ENCODE data around the gene ATP4A.

The ATP4A gene

DNA sequence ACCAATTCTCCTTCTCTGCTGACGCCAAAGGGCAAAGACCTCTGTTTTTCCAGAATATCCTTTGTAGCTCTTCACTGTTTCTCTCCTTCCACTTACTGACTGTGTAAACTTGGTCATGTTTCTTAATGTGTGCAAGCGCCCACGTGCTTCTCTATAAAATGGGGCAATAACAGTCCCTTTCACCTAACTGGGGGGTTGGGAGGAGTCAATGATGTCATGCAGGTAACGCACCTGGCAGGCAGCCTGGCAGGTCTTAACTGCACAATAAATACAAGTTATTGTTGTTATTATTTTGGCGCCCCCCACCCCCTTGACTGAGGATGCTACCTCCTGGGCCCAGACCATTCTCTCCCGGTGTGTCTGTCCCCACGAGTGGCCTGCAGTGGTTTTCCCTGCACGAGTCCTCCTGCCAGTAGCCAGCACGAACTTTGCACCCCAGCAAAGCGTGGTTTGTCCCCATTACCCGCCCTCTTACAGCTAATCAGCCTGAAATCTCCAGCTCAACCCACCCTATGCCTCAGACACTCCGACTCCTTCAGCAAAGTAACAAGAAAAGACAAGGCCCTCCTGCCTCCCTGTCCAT is 40.6 kb downstream of the ATP4A start:
- no peak for DNase-seq

DNA sequence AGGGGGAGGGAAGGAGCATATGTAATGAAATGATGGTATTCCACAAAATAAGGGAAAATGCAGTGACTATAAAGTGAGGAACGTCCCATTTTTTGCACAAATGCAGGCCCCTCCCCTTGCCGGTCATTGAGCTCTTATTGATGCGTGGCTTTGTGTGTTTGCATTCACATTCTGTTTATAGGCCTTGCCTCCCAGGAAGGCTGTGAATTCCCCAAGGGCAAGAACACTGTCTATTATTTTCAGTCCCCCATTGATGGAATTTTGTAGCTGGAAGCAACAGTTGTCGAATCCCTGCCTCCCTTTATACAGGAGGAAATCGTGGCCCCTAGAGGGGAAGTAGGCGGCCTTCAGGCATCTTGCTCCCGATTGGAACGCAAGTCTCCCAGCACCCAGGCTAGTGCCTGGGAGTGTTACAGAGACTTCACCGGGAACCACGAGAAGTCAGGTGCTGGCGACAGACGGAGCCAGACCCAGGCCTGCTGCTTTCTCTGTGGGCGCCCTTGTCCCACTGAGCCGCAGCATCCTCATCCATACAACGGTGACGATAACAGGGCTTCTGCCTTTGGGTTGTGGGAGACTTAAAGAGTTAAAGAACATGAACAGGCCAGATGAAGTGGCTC is 42.2 kb downstream of the ATP4A start:
- DNase-seq: no peak

GRCh38 chr19:35519291-35519690 is 44.2 kb downstream of the ATP4A start:
- DNase-seq: no peak

DNA sequence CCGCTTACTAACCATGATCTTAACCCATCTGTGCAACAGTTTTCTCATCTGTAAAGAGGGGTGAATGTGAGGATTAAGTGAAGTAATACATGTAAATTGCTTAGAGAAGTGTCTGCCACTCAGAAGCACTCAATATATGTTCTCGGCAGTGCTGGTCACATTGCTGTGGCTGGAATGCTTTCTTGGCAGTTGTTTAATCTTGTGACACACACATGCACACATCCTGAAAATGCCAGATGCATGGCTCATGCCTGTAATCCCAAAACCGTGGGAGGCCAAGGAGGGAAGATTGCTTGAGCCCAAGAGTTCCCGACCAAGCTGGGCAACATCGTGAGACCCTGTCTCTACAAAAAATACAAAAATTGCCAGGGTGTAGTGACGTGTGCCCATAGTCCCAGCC is 45.1 kb downstream of the ATP4A start:
- no peak for DNase-seq

DNA sequence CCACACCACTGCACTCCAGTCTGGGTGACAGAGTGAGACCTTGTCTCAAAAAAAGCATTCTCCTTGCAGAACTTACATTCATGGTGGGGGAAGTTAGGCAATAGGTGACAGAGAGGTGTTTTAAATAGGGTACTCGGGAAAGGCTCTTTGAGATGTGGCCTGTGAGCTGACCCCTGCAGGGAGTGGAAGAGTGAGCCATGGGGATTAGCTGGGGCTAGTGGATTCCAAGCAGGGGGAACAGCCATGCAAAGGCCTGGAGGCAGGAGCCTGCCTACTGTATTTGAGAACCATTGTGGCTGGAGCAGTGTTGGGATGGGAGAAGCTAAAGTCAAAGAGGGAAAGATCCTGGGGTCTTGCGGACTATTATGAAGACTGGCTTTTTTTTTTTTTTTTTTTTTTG is 46.1 kb downstream of the ATP4A start:
- no peak for DNase-seq

DNA sequence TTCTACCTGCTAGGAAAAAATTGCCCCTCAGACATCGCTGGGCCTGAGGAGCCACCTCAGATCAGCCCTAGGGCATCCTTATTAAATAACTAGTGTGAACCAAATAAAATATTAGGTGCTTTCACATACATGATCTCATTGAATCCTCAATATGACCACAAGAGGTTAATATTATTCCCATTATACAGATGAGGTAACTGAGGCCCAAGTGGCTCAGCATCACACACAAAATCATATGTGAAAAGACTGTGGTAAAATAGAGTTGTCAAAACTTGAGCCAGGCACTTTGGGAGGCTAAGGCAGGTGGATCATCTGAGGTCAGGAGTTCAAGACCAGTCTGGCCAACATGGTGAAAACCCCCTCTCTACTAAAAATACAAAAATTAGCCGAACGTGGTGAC is 47.1 kb downstream of the ATP4A start:
- DNase-seq: no peak

- DNase-seq: no peak
Observed at GRCh38 chr19:35514282-35514809, 49.1 kb downstream of the ATP4A start.

GRCh38 chr19:35513628-35514281 is 49.7 kb downstream of the ATP4A start, which contains the start of gene DMKN:
Gene DMKN, minus strand, starts transcription at chr19:35513649. Its CDS starts 174 bp downstream, at chr19:35513475.
- no peak for DNase-seq

DNA sequence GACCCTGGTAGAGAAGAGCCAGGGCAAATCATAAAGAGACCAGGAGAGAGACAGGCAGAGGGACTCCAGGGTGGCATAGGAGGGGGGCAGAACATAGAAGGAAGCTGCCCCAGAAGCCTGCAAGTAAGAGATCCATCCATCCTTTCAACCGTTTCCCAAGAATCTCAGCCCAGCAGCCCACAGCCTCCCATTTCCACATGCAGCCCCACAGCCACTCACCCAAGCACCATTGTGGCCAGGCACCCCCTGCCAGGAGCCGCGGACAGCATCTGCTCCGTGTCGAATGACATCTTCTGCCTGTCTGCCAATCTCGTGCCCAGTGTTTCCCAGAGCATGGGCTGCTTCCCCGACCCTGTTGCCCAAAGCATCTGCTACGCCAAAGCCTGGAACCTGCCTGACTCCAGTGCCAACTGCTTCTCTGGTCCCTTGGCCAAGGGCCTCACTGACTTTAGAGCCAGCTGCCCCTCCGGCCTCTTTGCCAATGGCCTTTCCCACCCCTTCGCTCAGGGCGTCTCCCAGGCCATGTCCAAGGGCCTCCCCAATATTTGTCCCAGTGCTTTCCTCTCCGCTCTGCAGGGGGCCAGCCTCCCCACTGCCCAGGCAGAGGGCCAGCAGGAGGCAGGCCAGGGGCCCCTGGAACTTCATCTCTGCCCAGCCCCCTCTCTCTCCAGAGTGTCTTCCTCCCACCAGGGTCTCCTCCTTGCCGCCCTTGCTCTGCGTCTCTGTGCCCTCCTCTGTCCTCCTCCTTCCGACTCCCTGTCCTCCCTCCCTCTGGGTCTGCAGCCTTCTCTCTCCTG is 50.4 kb downstream of the ATP4A start:
- no peak for DNase-seq

DNA sequence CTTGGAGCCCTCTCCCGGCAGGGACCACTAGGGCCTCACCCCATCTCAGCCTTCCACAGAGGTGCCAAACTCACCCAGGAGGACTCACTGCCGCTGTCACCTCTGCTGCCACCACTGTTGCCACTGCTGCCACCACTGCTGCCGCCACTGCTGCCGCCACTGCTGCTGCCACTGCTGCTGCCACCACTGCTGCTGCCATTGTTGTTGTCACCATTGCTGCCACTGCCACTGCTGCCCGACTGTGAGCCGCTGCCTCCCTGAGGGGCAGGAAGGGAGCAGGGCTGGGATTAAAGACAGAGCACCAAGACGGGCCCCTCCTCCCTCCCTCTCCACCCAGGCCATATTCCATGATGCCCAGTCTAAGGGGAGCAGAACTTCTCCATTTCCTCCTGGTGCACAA is 52.1 kb downstream of the ATP4A start:
- DNase-seq: no peak

DNA sequence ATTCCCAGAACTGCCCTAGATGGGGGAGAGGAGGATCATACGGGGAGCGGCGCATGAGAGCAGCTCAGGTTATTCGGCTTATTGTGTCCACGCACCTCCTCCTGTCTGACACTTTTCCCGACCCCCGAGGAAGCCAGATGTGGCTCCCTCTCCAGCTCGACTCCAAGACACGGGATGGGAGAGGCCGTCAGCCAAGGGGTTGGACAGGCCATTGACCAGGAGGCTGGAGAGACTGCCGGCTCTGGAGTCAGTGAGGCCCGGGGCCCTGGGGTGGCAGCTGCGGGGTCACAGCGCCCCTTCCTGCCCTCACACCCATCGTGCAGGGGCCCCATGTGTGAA is 52.9 kb downstream of the ATP4A start:
- DNase-seq: no peak

DNA sequence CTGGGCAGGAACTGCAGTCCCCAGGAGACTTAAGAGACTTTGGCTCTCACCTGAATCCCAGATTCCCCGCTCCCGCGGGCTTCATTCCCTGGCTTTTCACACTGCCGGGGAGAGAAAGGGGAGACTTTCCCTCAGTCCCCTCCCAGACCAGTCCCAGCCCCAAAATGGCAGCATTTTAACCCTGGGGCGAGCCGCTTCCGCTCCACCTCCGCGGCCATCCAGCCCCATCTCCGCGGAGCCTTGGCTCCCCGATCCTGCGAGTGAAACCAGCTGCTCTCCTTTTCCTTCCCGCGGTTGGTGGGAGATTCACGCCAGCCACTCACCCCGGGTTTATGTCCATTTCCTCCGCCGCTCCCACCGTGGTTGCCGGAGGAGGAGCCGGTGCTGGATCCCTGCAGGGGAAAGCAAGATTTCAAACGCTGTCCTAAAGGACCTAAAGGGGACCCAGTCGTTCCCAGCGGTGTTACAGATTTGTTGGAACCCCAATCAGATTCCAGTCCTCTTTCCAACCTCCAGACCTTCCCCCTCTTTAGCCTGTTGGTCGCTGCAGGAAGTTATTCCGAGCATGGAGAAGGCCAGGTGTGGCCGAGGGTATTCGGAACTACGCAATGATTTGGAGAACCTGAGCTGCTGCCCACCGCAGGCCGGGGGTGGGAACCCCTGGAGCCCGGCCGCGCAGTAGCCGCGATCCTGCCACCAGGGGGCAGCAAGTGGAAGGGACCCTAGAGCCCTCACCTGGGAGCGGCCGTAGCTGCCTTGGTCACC is 53.4 kb downstream of the ATP4A start:
- peak; percentile 83 for DNase-seq

- peak; percentile 72 for DNase-seq
Observed at GRCh38 chr19:35509018-35509652, 54.3 kb downstream of the ATP4A start.

GRCh38 chr19:35508129-35508528 is 55.3 kb downstream of the ATP4A start:
- DNase-seq: no peak

DNA sequence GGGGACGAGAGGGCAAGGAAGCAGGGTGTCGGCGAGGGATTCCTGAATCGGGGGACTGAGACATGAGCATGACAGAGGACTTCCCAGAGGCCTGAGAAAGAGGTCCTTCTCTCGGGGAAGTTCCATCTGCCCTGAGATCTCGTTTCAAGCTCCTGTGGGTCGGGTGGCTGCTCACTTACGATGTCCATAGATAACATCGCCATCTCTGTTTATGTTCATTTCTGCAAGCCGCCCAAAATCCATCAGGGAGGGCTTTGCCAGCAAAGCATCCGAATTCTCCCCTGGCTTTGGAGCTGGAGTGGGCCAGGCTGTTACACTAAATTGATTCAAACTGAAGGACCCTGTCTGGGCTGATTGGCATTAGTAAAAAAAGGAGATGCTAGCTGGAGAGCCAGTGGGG is 55.9 kb downstream of the ATP4A start:
- no peak for DNase-seq

DNA sequence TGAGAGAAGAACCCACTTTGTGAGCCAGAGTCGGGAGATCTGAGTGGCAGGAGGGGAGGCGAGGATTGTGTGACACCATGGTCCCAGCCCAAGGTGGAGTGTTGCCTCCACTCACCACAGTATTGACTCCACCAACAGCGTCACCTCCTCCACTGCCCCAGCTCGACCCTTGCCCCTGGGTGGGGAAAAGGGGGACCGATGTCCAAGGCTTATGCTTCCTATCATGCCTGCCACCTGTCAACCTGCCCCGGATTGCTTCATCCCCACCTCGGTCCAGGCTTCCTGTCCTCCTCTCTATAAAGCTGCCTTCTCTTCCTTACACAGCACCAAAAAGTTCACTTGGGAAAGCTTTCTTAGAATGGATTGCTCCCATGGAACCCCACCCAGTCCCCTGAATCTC is 57.4 kb downstream of the ATP4A start:
- DNase-seq: no peak

GRCh38 chr19:35502751-35503150 is 60.7 kb downstream of the ATP4A start:
- DNase-seq: no peak

DNA sequence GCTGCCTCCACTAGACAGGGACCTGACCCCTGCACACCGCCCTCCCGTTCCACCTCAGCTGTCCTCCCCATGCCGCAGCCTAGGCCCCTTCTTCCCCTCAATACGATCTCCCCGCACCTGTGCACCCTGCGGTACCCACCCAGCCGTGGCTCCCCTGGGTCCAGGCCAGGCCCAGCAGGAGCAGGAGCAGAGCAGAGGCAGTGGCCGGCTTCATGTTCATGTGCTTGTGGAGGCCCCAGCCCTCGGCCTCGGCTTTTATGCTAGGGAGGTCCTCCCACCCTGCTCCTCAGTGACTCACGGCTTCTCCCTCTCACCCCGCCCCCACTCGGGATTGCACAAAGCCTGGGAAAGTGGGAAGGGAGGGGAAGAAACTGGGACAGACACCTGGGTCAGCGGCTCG is 61.8 kb downstream of the ATP4A start:
- no peak for DNase-seq

GRCh38 chr19:35500611-35501010 is 62.8 kb downstream of the ATP4A start:
- DNase-seq: no peak

Measured in NCI-H748 treated with DMSO at 0.1 percent for 48 hours (cell line).